Melanocyte of skin (primary cell): ENCODE results near the gene ACSF3. TPM values are rescaled to one million over a fixed set of nuclear protein-coding genes. Genes with fewer than 3 reads are reported as not detected.

ENCODE experiments used
- total RNA-seq, 2 donors: library from RNA; depleted of rRNA; stranded (reverse); fragments of >200 nt; gene quantifications; 2 replicates each; pipeline ENCODE4 v1.2.3, GENCODE V29; 2012

ACSF3 gene
- 10 to 100 TPM; 22.4 to 24.0 TPM for total RNA-seq

GRCh38 chr16:89093602-89094251, at the start of gene ACSF3:
Gene ACSF3 (plus strand): TSS chr16:89093852. CDS start chr16:89100682, 6,830 bp downstream.

GRCh38 chr16:89171216-89172170, 77.8 kb downstream of the ACSF3 start, which contains the start of gene CDH15:
Gene CDH15 (plus strand): TSS chr16:89171748. CDS start chr16:89171832, 84 bp downstream.

GRCh38 chr16:89200124-89200849, 106.6 kb downstream of the ACSF3 start, which contains the start of gene SLC22A31:
Gene SLC22A31 (minus strand): TSS chr16:89200537. CDS start chr16:89200501, 36 bp downstream.

Other genes with a start within 250 kb of the ACSF3 start
- 10 to 100 TPM; 24.8 to 27.3 TPM for gene GALNS, start 236.9 kb upstream of the ACSF3 start, total RNA-seq
- gene TRAPPC2L, start 236.7 kb upstream of the ACSF3 start, total RNA-seq, result 10 to 100 TPM; 47.8 to 74.6 TPM
- not detected for gene PABPN1L, start 227.2 kb upstream of the ACSF3 start, total RNA-seq
- not detected for gene CBFA2T3, start 116.6 kb upstream of the ACSF3 start, total RNA-seq
- under 1 TPM; 0.33 to 0.34 TPM for gene CDH15, start 77.9 kb downstream of the ACSF3 start, total RNA-seq
- under 1 TPM in 1 of 2 donors, not detected in 1; 0.67 TPM for gene SLC22A31, start 106.7 kb downstream of the ACSF3 start, total RNA-seq
- 1 to 10 TPM; 7.2 to 8.0 TPM for gene ZNF778, start 123.9 kb downstream of the ACSF3 start, total RNA-seq